Ovary (tissue), 9 donors: ENCODE results near the gene RAET1G. TPM values are rescaled to one million over a fixed set of nuclear protein-coding genes. Genes with fewer than 3 reads are reported as not detected.
"Not testable (repeated sequence)": the region's sequence is repeated elsewhere in the genome, so short reads cannot be mapped to it uniquely, and the experiment has no call there.

Experiments
- DNase-seq, 5 donors: peaks; one replicate each; pipeline ENCODE4 v3.0.0-alpha.2; 2019 to 2020
- H3K27ac ChIP-seq, 2 donors: fragments of 200-600 bp; one replicate each; pipeline versions ENCODE4 v1.5.1 to v1.8.0; 2019 to 2022
- H3K27me3 ChIP-seq: fragments of 200-600 bp; one replicate; pipeline ENCODE4 v1.8.0; 2022
- H3K36me3 ChIP-seq: fragments of 200-600 bp; sonication (generic); one replicate; pipeline ENCODE4 v1.5.1; 2019
- H3K4me1 ChIP-seq: one replicate; pipeline ENCODE4 v1.8.1; 2013; ENCODE audit warnings: mild to moderate bottlenecking, moderate library complexity; ENCODE audit not compliant: insufficient read depth
- H3K4me3 ChIP-seq: fragments of 200-600 bp; sonication (generic); one replicate; pipeline ENCODE4 v1.5.1; 2017
- H3K9me3 ChIP-seq, 2 donors: fragments of 200-600 bp in 1 of 2; sonication (generic) in 1 of 2; one replicate each; pipeline versions ENCODE4 v1.5.1 to v1.8.1; 2013 to 2019; ENCODE audit warnings: mild to moderate bottlenecking in 1 of 2, moderate library complexity in 1 of 2
- CTCF ChIP-seq, 3 donors: fragments of 450-650 bp in 2 of 3; fragments of 200-600 bp in 1 of 3; IDR thresholded peaks; one replicate each; pipeline versions ENCODE4 v1.5.1 to v1.8.0; 2016 to 2022; ENCODE audit warnings: antibody characterized with exemption in 3 of 3, mild to moderate bottlenecking in 1 of 3
- EP300 ChIP-seq: sonication (generic); formaldehyde crosslinking; IDR thresholded peaks from one replicate; pipeline ENCODE4 v1.6.1; 2017; ENCODE audit warnings: antibody characterized with exemption
- POLR2A ChIP-seq: fragments of 450-650 bp; IDR thresholded peaks from one replicate; pipeline ENCODE4 v1.6.1; 2017; ENCODE audit warnings: antibody characterized with exemption, mild to moderate bottlenecking, moderate library complexity
- WGBS, 3 donors: extraction: QIAGEN DNeasy Blood & Tissue Kit in 1 of 3; methylation state at CpG; one replicate each; pipeline versions ENCODE4 v1.1.5 to v1.1.7; 2013 to 2017; 5-methylcytosine and 5-hydroxymethylcytosine counted together
- intact Hi-C, 4 donors: fragments of 100-400 bp; cut with DNase I; formaldehyde crosslinking; loops; one replicate each; pipeline versions ENCODE4 v1.11.0 to v1.15.1; 2022 to 2023
- polyA plus RNA-seq, 2 donors: library from polyadenylated mRNA; stranded (reverse); fragments of 200-250 nt in 1 of 2; fragments of 350-450 nt in 1 of 2; fragmentation: Illumina TruSeq in 1 of 2; extraction: RNeasy Lipid Tissue Mini Kit (QIAGEN cat#74804) in 1 of 2; gene quantifications; one replicate each; pipeline ENCODE4 v1.2.3, GENCODE V29; 2013 to 2014
- total RNA-seq, 7 donors: library from RNA; depleted of rRNA in 2 of 7; stranded (reverse); fragments of >200 nt in 2 of 7; fragmentation: NEBNext Ultra II Directional in 3 of 7; extraction: Animal tissue kit (Norgen Biotek cat#: 25700) in 3 of 7; gene quantifications; one replicate each; pipeline versions ENCODE4 v1.1.0 to v1.2.4, GENCODE V29; 2016 to 2023
- donor health status: DM: no; HTN: no; CAD: no; lungs with moderate emphysema.
- donor health status: DM: no; HTN: no; CAD: no.
- donor health status: Bipolar disorder and iron deficiency.
- donor health status: DM: yes; HTN: yes; CAD: no.
- donor health status: DM: no; HTN: no; CAD: no.
- donor health status: DM: yes; HTN: yes; CAD: no.

Gene RAET1G
- total and polyA plus RNA-seq, 9 donors: 0.42 to 1.5 (median 0.77) TPM; not detected in 1

GRCh38 chr6:149938571-149939355, 15.8 kb upstream of the RAET1G start:
- Histone ChIP-seq H3K4me3 (peak overlapping the region; percentile 20), H3K36me3 (no peaks in the 10 kb centered on the region), H3K27ac (no peak overlapping the region), H3K27me3 (peaks cover 3% of the 10 kb centered on the region), H3K4me1 (peaks cover 1% of the 10 kb centered on the region), H3K9me3 (no peaks in the 10 kb centered on the region)
- DNase-seq: peak in 1 of 5 donors; percentile 13
- intact Hi-C loops: loop anchor here in 2 of 4 donors (2.0 to 5.0 kb wide), 2 partner anchors 78 to 79 kb away; no protein-coding TSS in a partner anchor
- no peak for TF ChIP-seq POLR2A
- no peak for TF ChIP-seq CTCF (IDR thresholded peaks at IDR 0.05)
- no peak for TF ChIP-seq EP300
- WGBS, 3 donors: 2 to 3% (median 2%) methylated on average over 43 to 58 of the region's 58 CpGs

GRCh38 chr6:149938013-149938570, 15.2 kb upstream of the RAET1G start:
- H3K27ac ChIP-seq, H3K36me3 ChIP-seq, H3K27me3 ChIP-seq, H3K4me3 ChIP-seq, DNase-seq, H3K4me1 ChIP-seq, H3K9me3 ChIP-seq: not testable (repeated sequence)
- intact Hi-C loops: loop anchor here in 2 of 4 donors (2.0 to 5.0 kb wide), 2 partner anchors 79 kb away; no protein-coding TSS in a partner anchor
- WGBS, 3 donors: 3 to 5% (median 3%) methylated on average over 15 to 17 of the region's 20 CpGs

GRCh38 chr6:149936743-149937142, 13.8 kb upstream of the RAET1G start:
- whole genome bisulfite sequencing, 3 donors: 32 to 36% (median 33%) methylated on average over 2 of the region's 2 CpGs
- intact Hi-C loops: loop anchor here in 1 of 4 donors (5.0 kb wide), 1 partner anchor 81 kb away; no protein-coding TSS in a partner anchor
- DNase-seq: no peak

GRCh38 chr6:149935668-149936067, 12.7 kb upstream of the RAET1G start:
- no peak for TF ChIP-seq CTCF (IDR thresholded peaks at IDR 0.05)
- TF ChIP-seq POLR2A: no peak
- TF ChIP-seq EP300: no peak
- Histone ChIP-seq H3K4me3 (no peak overlapping the region), H3K4me1 (no peaks in the 10 kb centered on the region), H3K36me3 (no peaks in the 10 kb centered on the region), H3K27me3 (peaks cover 3% of the 10 kb centered on the region), H3K9me3 (no peaks in the 10 kb centered on the region), H3K27ac (no peak overlapping the region)
- WGBS, 3 donors: 42 to 64% (median 49%) methylated on average over 2 of the region's 2 CpGs
- intact Hi-C loops: loop anchor here in 1 of 4 donors (5.0 kb wide), 1 partner anchor 82 kb away; no protein-coding TSS in a partner anchor
- DNase-seq: no peak

More at GRCh38 chr6:149936743-149937142, 13.8 kb upstream of the RAET1G start:
- no peak overlapping the region for H3K4me3 ChIP-seq
- H3K4me1 ChIP-seq: peaks cover 1% of the 10 kb centered on the region
- H3K36me3 ChIP-seq: no peaks in the 10 kb centered on the region
- TF ChIP-seq CTCF (IDR thresholded peaks at IDR 0.05): no peak
- no peak for TF ChIP-seq POLR2A
- no peak for TF ChIP-seq EP300
- H3K27me3 ChIP-seq: peaks cover 3% of the 10 kb centered on the region
- H3K27ac ChIP-seq: no peak overlapping the region
- H3K9me3 ChIP-seq: no peaks in the 10 kb centered on the region

GRCh38 chr6:149935246-149935645, 12.3 kb upstream of the RAET1G start:
- H3K36me3 ChIP-seq: no peaks in the 10 kb centered on the region
- H3K4me1 ChIP-seq: no peaks in the 10 kb centered on the region
- intact Hi-C loops: loop anchor here in 1 of 4 donors (5.0 kb wide), 1 partner anchor 82 kb away; no protein-coding TSS in a partner anchor
- WGBS, 3 donors: 49 to 65% (median 49%) methylated on average over 4 of the region's 4 CpGs
- DNase-seq: no peak
- H3K9me3 ChIP-seq: no peaks in the 10 kb centered on the region
- no peak overlapping the region for H3K27ac ChIP-seq
- no peak for TF ChIP-seq EP300
- no peak for TF ChIP-seq POLR2A
- TF ChIP-seq CTCF (IDR thresholded peaks at IDR 0.05): no peak
- H3K4me3 ChIP-seq: no peak overlapping the region
- H3K27me3 ChIP-seq: no peaks in the 10 kb centered on the region
